GM21786 (cell line): ENCODE measurements around the gene GPR142.

Source experiments
- ATAC-seq: cut with Tn5 transposase; IDR thresholded peaks from one replicate; pipeline ENCODE4 v1.9.1; 2021; ENCODE audit not compliant: unreplicated experiment

The GPR142 gene

GRCh38 chr17:74369221-74369620 lies 1.9 kb downstream of the GPR142 start:
- ATAC-seq = no peak

DNA sequence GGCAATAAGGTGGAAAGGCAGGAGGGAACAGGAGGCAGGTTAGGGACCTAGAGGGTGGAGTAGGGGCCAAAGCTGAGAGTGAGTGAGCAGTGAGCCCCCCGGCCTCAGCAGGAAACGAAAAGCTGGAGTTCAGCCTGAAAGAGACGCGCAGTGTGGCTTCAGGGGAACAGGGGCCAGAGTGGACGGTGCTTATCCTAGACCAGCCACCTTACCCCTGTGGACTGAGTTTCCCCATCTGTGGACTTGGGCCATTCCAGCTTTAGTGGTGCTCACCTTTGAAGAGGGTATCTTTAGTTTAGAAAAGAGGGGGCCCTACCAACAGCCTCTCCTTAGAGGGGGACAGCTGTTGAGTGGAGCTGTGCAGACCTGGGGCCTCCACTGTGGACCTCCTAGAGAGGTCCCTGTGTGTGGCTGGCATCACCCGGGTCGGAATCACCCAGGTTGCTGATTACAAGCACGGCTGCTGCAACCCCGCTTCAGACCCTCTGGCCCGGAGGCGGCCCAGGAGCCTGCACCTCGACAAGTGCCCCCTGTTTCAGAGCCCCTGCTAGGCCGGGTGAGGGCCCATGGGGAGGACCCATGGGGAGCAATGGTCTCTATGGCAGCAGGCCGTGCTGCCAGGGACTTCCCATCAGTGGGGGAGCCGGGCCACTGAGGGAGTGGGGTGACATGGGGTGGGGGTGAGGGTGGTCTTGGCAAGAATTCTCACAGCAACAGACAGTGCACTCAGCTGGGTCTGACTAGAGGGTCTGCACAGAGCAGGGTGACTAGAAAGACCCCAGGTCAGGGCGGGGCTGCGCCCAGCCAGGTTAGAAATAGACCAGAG lies 2.6 kb downstream of the GPR142 start:
- ATAC-seq = no peak

DNA sequence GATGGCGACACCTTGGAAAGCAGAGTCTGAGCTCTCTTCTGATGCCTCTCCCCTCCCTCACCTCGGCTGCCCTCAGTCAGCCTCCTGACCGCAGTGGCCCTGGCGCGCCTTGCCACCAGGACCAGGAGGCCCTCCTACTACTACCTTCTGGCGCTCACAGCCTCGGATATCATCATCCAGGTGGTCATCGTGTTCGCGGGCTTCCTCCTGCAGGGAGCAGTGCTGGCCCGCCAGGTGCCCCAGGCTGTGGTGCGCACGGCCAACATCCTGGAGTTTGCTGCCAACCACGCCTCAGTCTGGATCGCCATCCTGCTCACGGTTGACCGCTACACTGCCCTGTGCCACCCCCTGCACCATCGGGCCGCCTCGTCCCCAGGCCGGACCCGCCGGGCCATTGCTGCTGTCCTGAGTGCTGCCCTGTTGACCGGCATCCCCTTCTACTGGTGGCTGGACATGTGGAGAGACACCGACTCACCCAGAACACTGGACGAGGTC lies 4.4 kb downstream of the GPR142 start:
- no peak for ATAC-seq

GRCh38 chr17:74372426-74372825 lies 5.1 kb downstream of the GPR142 start:
- no peak for ATAC-seq

- ATAC-seq = no peak
Measured at GRCh38 chr17:74373838-74374606, 6.7 kb downstream of the GPR142 start.

GRCh38 chr17:74374858-74375257 lies 7.6 kb downstream of the GPR142 start:
- no peak for ATAC-seq

GRCh38 chr17:74379495-74380085 lies 12.3 kb downstream of the GPR142 start:
- no peak for ATAC-seq

DNA sequence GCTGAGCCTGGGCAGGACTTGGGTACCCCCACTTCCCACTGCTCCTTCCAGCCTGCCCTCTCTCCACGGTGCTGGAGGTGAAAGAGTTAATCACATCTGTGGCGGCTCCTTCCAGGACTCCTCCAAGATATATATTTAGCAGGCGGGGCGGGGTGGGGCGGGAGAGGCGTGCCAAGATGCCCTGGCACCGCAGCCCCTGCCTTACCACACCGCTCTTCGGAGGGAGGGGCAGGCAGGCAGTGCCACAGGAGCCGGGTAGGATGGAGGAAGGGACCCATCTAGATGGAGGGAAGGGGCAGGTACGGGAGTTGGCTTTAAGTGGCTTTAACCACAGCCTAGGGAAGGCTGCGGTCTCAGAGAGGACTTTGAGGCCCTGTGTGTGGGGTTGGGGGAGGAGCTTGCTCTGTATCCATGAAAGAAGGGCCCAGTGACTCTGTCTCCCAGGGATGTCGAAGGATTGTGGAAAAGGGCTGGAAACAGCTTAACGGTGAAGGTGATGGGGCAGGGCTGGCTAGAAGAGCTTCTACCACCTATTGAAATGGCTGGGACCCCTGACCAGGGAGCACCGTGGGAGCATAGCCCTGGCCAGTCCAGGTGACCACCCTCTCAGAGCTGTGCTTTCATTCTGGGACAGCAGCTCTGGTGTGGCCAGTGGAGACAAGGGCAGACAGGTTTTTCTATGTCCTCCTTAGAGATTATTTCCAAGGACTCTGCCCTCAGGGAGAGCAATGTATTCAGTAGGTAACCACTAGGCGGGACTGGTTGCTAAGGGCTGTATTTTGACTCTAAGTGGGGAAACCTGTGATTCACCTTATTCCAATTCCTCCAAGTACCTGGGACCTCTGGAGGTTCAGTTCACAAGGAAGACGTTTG lies 13.0 kb downstream of the GPR142 start:
- ATAC-seq = no peak

- ATAC-seq = no peak
Measured at GRCh38 chr17:74380959-74381808, 13.9 kb downstream of the GPR142 start.

DNA sequence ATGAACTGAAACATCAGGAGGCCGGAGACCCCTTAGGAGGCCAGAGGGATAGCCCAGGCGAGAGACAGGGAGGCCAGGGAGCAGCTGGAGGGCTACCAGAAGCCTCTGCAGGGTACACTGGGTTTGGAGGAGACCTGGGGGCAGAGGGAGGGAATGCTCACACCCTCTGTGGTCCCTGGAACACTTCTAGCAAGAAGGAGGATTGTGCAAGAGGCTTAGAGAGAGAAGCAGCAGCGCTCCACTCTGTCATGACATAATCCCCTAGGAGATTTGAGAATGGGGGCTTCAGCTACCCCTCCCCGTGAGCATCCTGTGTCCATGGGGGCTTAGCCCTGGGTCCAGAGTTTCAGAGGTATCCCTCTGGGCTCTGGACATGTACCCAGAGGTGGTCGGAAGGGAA lies 15.8 kb downstream of the GPR142 start:
- ATAC-seq = no peak

DNA sequence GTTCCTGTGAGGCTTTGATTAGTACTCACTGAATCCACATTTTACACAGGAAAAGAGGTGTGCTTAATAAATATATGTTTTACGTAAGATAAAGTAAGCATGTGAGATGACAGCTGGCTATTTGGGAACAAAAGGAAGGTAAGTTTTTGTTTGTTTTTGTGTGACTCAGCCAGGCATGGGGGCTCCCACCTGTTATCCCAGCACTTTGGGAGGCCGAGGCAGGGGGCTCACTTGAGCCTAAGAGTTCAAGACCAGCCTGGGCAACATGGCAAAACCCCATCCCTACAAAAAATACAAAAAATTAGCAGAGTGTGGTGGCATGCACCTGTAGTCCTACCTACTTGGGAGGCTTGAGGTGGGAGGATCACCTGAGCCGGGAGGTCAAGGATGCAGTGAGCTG lies 17.9 kb downstream of the GPR142 start:
- no peak for ATAC-seq

DNA sequence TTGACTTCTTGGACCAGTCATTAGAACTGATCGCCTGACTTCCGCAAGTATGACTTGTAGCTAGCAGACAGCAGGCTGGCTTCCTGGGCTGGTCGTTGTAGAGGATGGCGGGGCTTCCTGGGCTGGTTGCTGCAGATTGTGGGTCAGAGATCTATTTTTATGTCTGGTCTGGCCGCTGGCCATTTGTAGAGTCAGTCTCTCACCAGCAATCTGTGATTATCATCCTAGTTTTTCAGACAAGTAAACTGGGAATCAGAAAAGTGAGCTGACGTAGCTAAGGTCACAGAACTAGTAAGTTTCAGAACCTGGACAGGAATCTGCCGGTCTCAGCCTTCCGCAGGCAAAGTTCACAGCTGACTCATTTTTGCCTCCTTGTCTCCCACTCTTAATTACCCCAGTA lies 19.1 kb downstream of the GPR142 start:
- no peak for ATAC-seq

DNA sequence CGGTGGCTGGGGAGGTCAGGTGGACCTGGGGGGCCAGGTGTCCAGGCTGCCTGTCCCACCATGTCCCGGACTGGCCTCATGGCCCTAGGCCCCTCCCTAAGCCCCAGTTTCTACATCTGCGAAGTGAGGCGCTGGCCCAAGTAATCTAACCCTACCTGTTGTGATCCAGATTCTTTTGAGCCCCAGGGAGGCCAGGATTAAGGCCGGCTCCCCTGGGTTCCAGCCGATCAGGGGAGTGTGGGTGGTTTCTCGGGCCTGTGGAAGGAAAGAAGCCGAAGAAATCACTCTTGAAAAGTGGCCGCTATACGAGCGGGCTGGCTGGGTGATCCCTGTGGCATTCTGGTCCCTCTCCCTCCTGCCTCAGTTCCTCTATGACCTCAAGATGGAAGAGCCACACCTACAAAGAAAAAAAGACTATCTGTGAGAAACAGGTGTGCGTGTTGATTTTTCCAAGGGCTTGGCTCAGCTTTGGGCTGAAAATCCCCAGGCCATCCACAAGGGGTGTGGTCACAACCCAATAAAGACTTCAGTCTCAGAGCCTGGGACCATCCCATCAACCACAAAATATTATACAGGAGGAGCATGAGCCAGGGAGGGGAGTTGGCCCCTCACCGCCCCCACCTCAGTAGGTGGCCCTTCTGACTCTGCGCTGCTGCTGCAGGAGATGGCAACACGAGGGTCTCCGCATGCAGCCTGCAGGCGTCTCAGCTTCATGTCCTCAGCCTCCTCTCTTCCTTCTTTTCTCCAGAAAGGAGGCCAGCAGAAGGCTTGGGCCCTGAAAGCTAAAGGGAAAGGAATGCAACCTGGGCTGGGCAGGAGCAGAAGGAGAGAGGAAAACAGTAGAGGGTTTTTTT lies 20.3 kb downstream of the GPR142 start:
- no peak for ATAC-seq

- no peak for ATAC-seq
Measured at GRCh38 chr17:74389084-74389753, 21.9 kb downstream of the GPR142 start.

- ATAC-seq = no peak
Measured at GRCh38 chr17:74389937-74390679, 22.8 kb downstream of the GPR142 start.

DNA sequence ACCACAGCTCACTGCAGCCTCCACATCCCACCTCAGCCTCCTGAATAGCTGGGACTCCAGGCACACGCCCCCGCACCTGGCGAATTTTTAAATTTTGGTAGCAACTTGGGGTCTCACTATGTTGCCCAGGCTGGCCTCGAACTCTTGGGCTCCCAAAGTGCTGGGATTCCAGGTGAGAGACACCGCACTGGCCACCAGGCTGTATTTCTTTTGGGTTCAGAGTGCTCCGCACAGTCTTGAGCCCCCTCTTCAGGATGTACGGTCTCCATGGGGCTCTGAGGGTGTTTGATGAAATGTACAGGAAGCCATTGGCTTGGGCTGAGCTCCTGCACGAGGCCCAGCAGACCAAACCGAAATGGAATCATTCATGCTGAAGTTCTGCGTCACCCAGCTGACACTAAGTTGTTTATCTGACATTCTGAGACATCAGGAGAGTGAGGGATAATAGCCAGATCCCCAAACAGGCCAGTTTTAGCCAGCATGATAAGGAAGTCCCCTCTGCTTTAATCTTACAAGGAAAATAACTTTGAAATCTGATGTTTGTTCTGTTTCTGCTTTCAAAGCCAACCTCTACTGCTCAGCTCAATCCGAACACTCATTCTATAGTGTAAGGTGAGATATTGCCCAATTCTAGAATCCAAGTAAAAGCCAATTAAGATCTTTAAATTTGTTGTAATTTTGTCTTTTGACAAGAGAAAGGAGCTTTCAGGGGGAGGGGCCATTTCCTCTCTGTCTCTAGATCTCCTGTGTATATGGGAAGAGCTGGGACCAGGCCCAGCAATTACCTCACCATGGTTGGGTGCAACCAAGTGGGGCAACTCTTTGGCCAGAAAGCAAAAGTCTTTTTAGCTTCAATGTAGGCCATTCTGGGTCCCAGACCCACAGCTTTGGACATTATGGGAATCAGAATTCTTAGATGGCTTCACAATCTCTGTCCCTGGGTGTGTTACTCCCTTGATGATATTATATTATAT lies 23.7 kb downstream of the GPR142 start:
- no peak for ATAC-seq

GRCh38 chr17:74391771-74392170 lies 24.5 kb downstream of the GPR142 start:
- ATAC-seq = no peak
